SK-N-SH (cell line): ENCODE data around the gene PRMT3. TPM values are rescaled to one million over a fixed set of nuclear protein-coding genes. Genes with fewer than 3 reads are reported as not detected.

ENCODE experiments used
- CTCF ChIA-PET: fragments of 300-600, 350-600 bp; formaldehyde crosslinking; extraction: SDS; loops from one replicate; lab custom pipeline; 2021; lab: Yijun Ruan, JAX
- POLR2A ChIA-PET: fragments of 350-600 bp; sonication (Branson Sonifier 250); formaldehyde crosslinking; extraction: SDS; loops from one replicate; lab custom pipeline; 2020; ENCODE audit warnings: antibody characterized with exemption, inconsistent platforms; lab: Yijun Ruan, JAX
- DNase-seq: peaks from one replicate; pipeline ENCODE4 v3.0.0; 2012
- H2AFZ ChIP-seq: fragments of 200-600 bp; sonication (generic); 2 replicates; pipeline ENCODE4 v1.8.1; 2016; ENCODE audit warnings: antibody characterized with exemption, mild to moderate bottlenecking, low read depth
- H3F3A ChIP-seq: fragments of 200-600 bp; sonication (generic); replicated peaks from 2 replicates; pipeline ENCODE3; 2016; ENCODE audit warnings: antibody characterized with exemption, mild to moderate bottlenecking; ENCODE audit not compliant: insufficient read depth
- H3K27ac ChIP-seq, 2 experiments: fragments of 200-500 bp in 1 of 2; fragments of 200-600 bp in 1 of 2; sonication (Bioruptor generic) in 1 of 2; sonication (generic), shearing (Covaris generic) in 1 of 2; 2 replicates each; pipeline versions ENCODE4 v1.5.1 to v1.6.1; 2014 to 2016; ENCODE audit warnings: low read depth in 2 of 2, inconsistent platforms in 1 of 2, low read length in 1 of 2, mild to moderate bottlenecking in 1 of 2, mixed read lengths in 1 of 2
- H3K27me3 ChIP-seq: fragments of 200-600 bp; sonication (generic), shearing (Covaris generic); 2 replicates; pipeline ENCODE4 v1.6.1; 2016; ENCODE audit warnings: mixed run types; ENCODE audit not compliant: insufficient read depth
- H3K36me3 ChIP-seq, 2 experiments: fragments of 200-500 bp in 1 of 2; fragments of 200-600 bp in 1 of 2; sonication (Bioruptor generic) in 1 of 2; sonication (generic) in 1 of 2; replicated peaks in 1 of 2; 2 replicates each; pipeline versions ENCODE3 to v1.5.1; 2014 to 2016; ENCODE audit warnings: low read length in 1 of 2, mild to moderate bottlenecking in 1 of 2; ENCODE audit not compliant: insufficient read depth in 2 of 2, control insufficient read depth in 1 of 2
- H3K4me1 ChIP-seq, 2 experiments: fragments of 200-500 bp in 1 of 2; fragments of 200-600 bp in 1 of 2; sonication (Bioruptor generic) in 1 of 2; sonication (generic), shearing (Covaris generic) in 1 of 2; 2 replicates each; pipeline versions ENCODE4 v1.5.1 to v1.6.1; 2014 to 2016; ENCODE audit warnings: low read depth in 1 of 2, low read length in 1 of 2, mixed run types in 1 of 2; ENCODE audit not compliant: insufficient read depth in 2 of 2, control insufficient read depth in 1 of 2
- H3K4me2 ChIP-seq: fragments of 200-600 bp; sonication (generic), shearing (Covaris generic); 2 replicates; pipeline ENCODE4 v1.6.1; 2017; ENCODE audit warnings: mixed run types
- H3K4me3 ChIP-seq, 2 experiments: fragments of 200-500 bp in 1 of 2; fragments of 200-600 bp in 1 of 2; sonication (Bioruptor generic) in 1 of 2; sonication (generic), shearing (Covaris generic) in 1 of 2; 2 replicates each; pipeline versions ENCODE4 v1.5.1 to v1.8.1; 2014 to 2016; ENCODE audit warnings: low read depth in 2 of 2, inconsistent platforms in 1 of 2, low read length in 1 of 2, mild to moderate bottlenecking in 1 of 2, mixed read lengths in 1 of 2, moderate library complexity in 1 of 2
- H3K79me2 ChIP-seq: fragments of 200-600 bp; sonication (generic); 2 replicates; pipeline ENCODE4 v1.8.1; 2017; ENCODE audit warnings: mild to moderate bottlenecking; ENCODE audit not compliant: insufficient read depth
- H3K9ac ChIP-seq: fragments of 200-600 bp; sonication (generic); 2 replicates; pipeline ENCODE4 v1.6.1; 2017; ENCODE audit warnings: mixed run types
- H3K9me2 ChIP-seq: fragments of 200-600 bp; sonication (generic); 2 replicates; pipeline ENCODE4 v1.6.1; 2017; ENCODE audit warnings: mixed run types
- H3K9me3 ChIP-seq: fragments of 200-600 bp; sonication (generic); 2 replicates; pipeline ENCODE4 v1.6.1; 2017; ENCODE audit warnings: mixed run types, mild to moderate bottlenecking, moderate library complexity
- H4K20me1 ChIP-seq: fragments of 200-600 bp; sonication (generic); 2 replicates; pipeline ENCODE4 v1.6.1; 2017; ENCODE audit warnings: mild to moderate bottlenecking, mixed run types; ENCODE audit not compliant: insufficient read depth
- CTCF ChIP-seq: fragments of 200-600 bp; sonication (generic); IDR thresholded peaks from 2 replicates; pipeline ENCODE4 v1.6.1; 2017; ENCODE audit warnings: antibody characterized with exemption, mild to moderate bottlenecking, moderate library complexity
- EZH2phosphoT487 ChIP-seq: fragments of 200-600 bp; sonication (generic); IDR thresholded peaks from 2 replicates; pipeline ENCODE4 v1.6.1; 2017; ENCODE audit warnings: low read depth, mixed run types, mild to moderate bottlenecking, antibody characterized with exemption, moderate library complexity, borderline replicate concordance
- FOXM1 ChIP-seq: IDR thresholded peaks from 2 replicates; pipeline ENCODE4 v1.4.0; 2012; ENCODE audit warnings: low read depth, mild to moderate bottlenecking
- MEF2A ChIP-seq: IDR thresholded peaks from 2 replicates; pipeline ENCODE4 v1.4.0; 2012; ENCODE audit warnings: low read depth, borderline replicate concordance
- NFIC ChIP-seq: IDR thresholded peaks from 2 replicates; pipeline ENCODE4 v1.4.0; 2012; ENCODE audit warnings: borderline replicate concordance
- NRF1 ChIP-seq: IDR thresholded peaks from 2 replicates; pipeline ENCODE4 v1.6.1; 2012; ENCODE audit warnings: low read depth, mild to moderate bottlenecking, low read length
- PBX3 ChIP-seq: IDR thresholded peaks from 2 replicates; pipeline ENCODE4; 2012
- RCOR1 ChIP-seq: fragments of 150-350 bp; IDR thresholded peaks from 2 replicates; pipeline ENCODE4 v1.6.1; 2017; ENCODE audit warnings: antibody characterized with exemption, low read length
- REST ChIP-seq: IDR thresholded peaks from 2 replicates; pipeline ENCODE4 v1.6.1; 2012; ENCODE audit warnings: mild to moderate bottlenecking, low read depth, low read length, moderate library complexity
- RFX5 ChIP-seq: IDR thresholded peaks from 2 replicates; pipeline ENCODE4 v1.6.1; 2012; ENCODE audit warnings: mild to moderate bottlenecking, improper control_type of control experiment, low read length
- RXRA ChIP-seq: IDR thresholded peaks from 2 replicates; pipeline ENCODE4 v1.4.0; 2012; ENCODE audit warnings: low read depth, mild to moderate bottlenecking, borderline replicate concordance
- SIN3A ChIP-seq: IDR thresholded peaks from 2 replicates; pipeline ENCODE4 v1.6.1; 2012; ENCODE audit warnings: low read depth, mild to moderate bottlenecking, low read length, moderate library complexity, borderline replicate concordance
- TCF12 ChIP-seq: IDR thresholded peaks from 2 replicates; pipeline ENCODE4 v1.4.0; 2012
- TEAD4 ChIP-seq: IDR thresholded peaks from 2 replicates; pipeline ENCODE4 v1.4.0; 2012; ENCODE audit warnings: mild to moderate bottlenecking, borderline replicate concordance; ENCODE audit not compliant: insufficient read depth
- USF2 ChIP-seq: fragments of 150-350 bp; IDR thresholded peaks from 2 replicates; pipeline ENCODE4 v1.6.1; 2017; ENCODE audit warnings: antibody characterized with exemption, low read length, low read depth, borderline replicate concordance
- ZBTB33 ChIP-seq: IDR thresholded peaks from 2 replicates; pipeline ENCODE4 v1.4.0; 2012; ENCODE audit warnings: low read depth, borderline replicate concordance
- WGBS: methylation state at CpG from one replicate; pipeline ENCODE4 v1.1.6; 2017; ENCODE audit warnings: low lambda C conversion rate; 5-methylcytosine and 5-hydroxymethylcytosine counted together
- polyA plus RNA-seq, 3 experiments: library from polyadenylated mRNA; depleted of rRNA; stranded (reverse); fragments of >200 nt; gene quantifications; 2 replicates each; pipeline ENCODE4 v1.2.3, GENCODE V29; 2012

PRMT3 gene
- polyA plus RNA-seq, 1 of the 3 experiments (the other 2 are of a cell fraction): 10.8 TPM

GRCh38 chr11:20522536-20522935 is 135.0 kb downstream of the PRMT3 start:
- Histone ChIP-seq H3K79me2 (no peaks in the 10 kb centered on the region), H3K4me2 (no peak overlapping the region), H3K27ac (no peak overlapping the region), H3K4me3 (no peak overlapping the region), H4K20me1 (no peaks in the 10 kb centered on the region), H3K36me3 (no peaks in the 10 kb centered on the region), H3F3A (no peaks in the 10 kb centered on the region), H3K9me2 (no peaks in the 10 kb centered on the region), H3K27me3 (no peaks in the 10 kb centered on the region), H2AFZ (no peak overlapping the region), H3K4me1 (no peaks in the 10 kb centered on the region), H3K9me3 (no peaks in the 10 kb centered on the region), H3K9ac (no peak overlapping the region)
- WGBS: 30% methylated on average over 1 of the region's 1 CpG
- DNase-seq: no peak
- no peak for TF ChIP-seq REST
- TF ChIP-seq NRF1: no peak
- no peak for TF ChIP-seq EZH2phosphoT487
- TF ChIP-seq CTCF: no peak
- TF ChIP-seq TEAD4: no peak
- TF ChIP-seq TCF12: no peak
- no peak for TF ChIP-seq USF2
- TF ChIP-seq FOXM1: no peak
- TF ChIP-seq MEF2A: no peak
- TF ChIP-seq NFIC: no peak
- no peak for TF ChIP-seq RFX5
- TF ChIP-seq ZBTB33: no peak
- no peak for TF ChIP-seq PBX3
- no peak for TF ChIP-seq RCOR1
- no peak for TF ChIP-seq RXRA
- no peak for TF ChIP-seq SIN3A
- POLR2A ChIA-PET: no interaction called here
- CTCF ChIA-PET: no interaction called here
